ENCODE data around the gene TNFAIP8.

Gene TNFAIP8

GRCh38 chr5:119367502-119368237 is 11.9 kb downstream of the TNFAIP8 start:
- no peak for DNase-seq (ENCODE audit: low spot score)

GRCh38 chr5:119368238-119368630 is 12.4 kb downstream of the TNFAIP8 start:
- no peak for DNase-seq (ENCODE audit: low spot score)

GRCh38 chr5:119370486-119370885 is 14.7 kb downstream of the TNFAIP8 start:
- no peak for DNase-seq (ENCODE audit: low spot score)

GRCh38 chr5:119371146-119371545 is 15.3 kb downstream of the TNFAIP8 start:
- DNase-seq (ENCODE audit: low spot score) = no peak

GRCh38 chr5:119373449-119373858 is 17.6 kb downstream of the TNFAIP8 start:
- DNase-seq (ENCODE audit: low spot score) = no peak

- DNase-seq (ENCODE audit: low spot score) = no peak
These were observed 19.1 kb downstream of the TNFAIP8 start for GRCh38 chr5:119374901-119375300.

GRCh38 chr5:119377066-119377465 is 21.2 kb downstream of the TNFAIP8 start:
- no peak for DNase-seq (ENCODE audit: low spot score)

GRCh38 chr5:119378075-119378700 is 22.4 kb downstream of the TNFAIP8 start:
- DNase-seq (ENCODE audit: low spot score) = no peak

GRCh38 chr5:119379096-119379495 is 23.3 kb downstream of the TNFAIP8 start:
- DNase-seq (ENCODE audit: low spot score) = no peak

GRCh38 chr5:119379942-119380547 is 24.2 kb downstream of the TNFAIP8 start:
- no peak for DNase-seq (ENCODE audit: low spot score)

GRCh38 chr5:119382169-119382568 is 26.4 kb downstream of the TNFAIP8 start:
- DNase-seq (ENCODE audit: low spot score) = no peak

GRCh38 chr5:119383008-119383407 is 27.2 kb downstream of the TNFAIP8 start:
- DNase-seq (ENCODE audit: low spot score) = no peak

- no peak for DNase-seq (ENCODE audit: low spot score)
These were observed 29.3 kb downstream of the TNFAIP8 start for GRCh38 chr5:119385136-119385535.

- no peak for DNase-seq (ENCODE audit: low spot score)
These were observed 29.8 kb downstream of the TNFAIP8 start for GRCh38 chr5:119385536-119386128.

GRCh38 chr5:119386596-119387344 is 31.0 kb downstream of the TNFAIP8 start:
- DNase-seq (ENCODE audit: low spot score) = no peak

GRCh38 chr5:119387945-119388618 is 32.3 kb downstream of the TNFAIP8 start:
- DNase-seq (ENCODE audit: low spot score) = no peak

- DNase-seq (ENCODE audit: low spot score) = no peak
These were observed 32.9 kb downstream of the TNFAIP8 start for GRCh38 chr5:119388619-119389190.

GRCh38 chr5:119389288-119390030 is 33.6 kb downstream of the TNFAIP8 start:
- no peak for DNase-seq (ENCODE audit: low spot score)

- DNase-seq (ENCODE audit: low spot score) = no peak
These were observed 34.6 kb downstream of the TNFAIP8 start for GRCh38 chr5:119390404-119390803.

- no peak for DNase-seq (ENCODE audit: low spot score)
These were observed 37.4 kb downstream of the TNFAIP8 start for GRCh38 chr5:119393201-119393691.
